Upper lobe of left lung (tissue), 6 donors: Measurements from ENCODE around the gene CDC16. TPM values are rescaled to one million over a fixed set of nuclear protein-coding genes. Genes with fewer than 3 reads are reported as not detected.

Experiments used
- ATAC-seq, 2 donors: fragments of 200-7000 bp; cut with Tn5 transposase; one replicate each; pipeline ENCODE4 v1.9.1; 2022; ENCODE audit warnings: mild to moderate bottlenecking in 2 of 2, moderate library complexity in 2 of 2; ENCODE audit not compliant: low FRiP score in 2 of 2
- DNase-seq, 2 donors: peaks; one replicate each; pipeline ENCODE4 v3.0.0-alpha.2; 2019 to 2020
- H3K27ac ChIP-seq, 4 donors: fragments of 200-600 bp; sonication (generic); one replicate each; pipeline ENCODE4 v1.5.1; 2016 to 2019
- H3K27me3 ChIP-seq, 4 donors: fragments of 200-600 bp; sonication (generic); one replicate each; pipeline ENCODE4 v1.5.1; 2017 to 2019
- H3K36me3 ChIP-seq, 4 donors: fragments of 200-600 bp; sonication (generic); one replicate each; pipeline ENCODE4 v1.5.1; 2016 to 2019
- H3K4me1 ChIP-seq, 4 donors: fragments of 200-600 bp; sonication (generic); one replicate each; pipeline ENCODE4 v1.5.1; 2018 to 2019
- H3K4me3 ChIP-seq, 4 donors: fragments of 200-600 bp; sonication (generic); one replicate each; pipeline ENCODE4 v1.5.1; 2017 to 2019; ENCODE audit warnings: mild to moderate bottlenecking in 2 of 4, moderate library complexity in 1 of 4
- H3K9me3 ChIP-seq, 4 donors: fragments of 200-600 bp; sonication (generic); one replicate each; pipeline ENCODE4 v1.5.1; 2018 to 2019
- EP300 ChIP-seq, 4 donors: sonication (generic); formaldehyde crosslinking; IDR thresholded peaks; one replicate each; pipeline ENCODE4 v1.5.1; 2017; ENCODE audit warnings: antibody characterized with exemption in 4 of 4, control low read depth in 2 of 4
- POLR2A ChIP-seq, 4 donors: fragments of 450-650 bp; IDR thresholded peaks; one replicate each; pipeline ENCODE4 v1.5.1; 2016 to 2017; ENCODE audit warnings: antibody characterized with exemption in 4 of 4, mild to moderate bottlenecking in 2 of 4
- POLR2AphosphoS5 ChIP-seq, 2 donors: sonication (generic); formaldehyde crosslinking; IDR thresholded peaks; one replicate each; pipeline ENCODE4 v1.5.1; 2017; ENCODE audit warnings: antibody characterized with exemption in 2 of 2
- WGBS, 2 donors: methylation state at CpG; one replicate each; pipeline ENCODE4 v1.1.5; 2017 to 2018; 5-methylcytosine and 5-hydroxymethylcytosine counted together
- total RNA-seq, 6 donors: library from RNA; depleted of rRNA in 4 of 6; stranded (reverse); fragments of >200 nt in 4 of 6; gene quantifications; one replicate each; pipeline versions ENCODE4 v1.1.0 to v1.2.1, GENCODE V29; 2016 to 2021
- TF ChIP-seq, protein P1 (sequence below), 6 experiments: fragments of 450-650 bp in 4 of 6; fragments of 200-600 bp in 2 of 6; sonication (generic) in 2 of 6; IDR thresholded peaks; one replicate each; pipeline ENCODE4 v1.5.1; 2016 to 2019; ENCODE audit warnings: antibody characterized with exemption in 6 of 6
- donor health status: DM: no; HTN: no; CAD: no; lungs with moderate emphysema.
- donor health status: DM: no; HTN: yes; CAD: no; lungs with severe emphysema.

Gene CDC16
- total RNA-seq, 6 donors from 2014 or later, result 46.6 to 123 (median 58.3) TPM

DNA sequence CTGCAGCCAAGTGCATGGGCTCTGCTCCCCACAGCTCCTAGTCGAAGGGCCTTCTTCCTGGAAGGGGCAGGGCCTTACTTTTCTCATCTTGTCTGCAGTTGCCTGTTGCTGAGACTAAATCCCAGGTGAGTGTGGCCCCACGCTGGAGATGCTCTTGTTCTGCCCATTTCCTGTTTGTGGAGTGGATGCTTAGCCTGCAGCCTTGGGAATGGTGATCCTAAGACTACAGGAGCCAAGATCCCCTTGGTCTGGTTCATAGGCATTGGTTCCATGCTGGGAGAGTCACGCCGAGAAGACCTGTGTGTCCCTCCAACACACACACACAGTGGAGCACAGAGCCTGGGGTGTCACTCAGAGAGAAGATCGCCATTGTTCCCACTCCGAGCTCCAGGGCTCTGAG is 32.1 kb upstream of the CDC16 start:
- TF ChIP-seq, protein P1, sequence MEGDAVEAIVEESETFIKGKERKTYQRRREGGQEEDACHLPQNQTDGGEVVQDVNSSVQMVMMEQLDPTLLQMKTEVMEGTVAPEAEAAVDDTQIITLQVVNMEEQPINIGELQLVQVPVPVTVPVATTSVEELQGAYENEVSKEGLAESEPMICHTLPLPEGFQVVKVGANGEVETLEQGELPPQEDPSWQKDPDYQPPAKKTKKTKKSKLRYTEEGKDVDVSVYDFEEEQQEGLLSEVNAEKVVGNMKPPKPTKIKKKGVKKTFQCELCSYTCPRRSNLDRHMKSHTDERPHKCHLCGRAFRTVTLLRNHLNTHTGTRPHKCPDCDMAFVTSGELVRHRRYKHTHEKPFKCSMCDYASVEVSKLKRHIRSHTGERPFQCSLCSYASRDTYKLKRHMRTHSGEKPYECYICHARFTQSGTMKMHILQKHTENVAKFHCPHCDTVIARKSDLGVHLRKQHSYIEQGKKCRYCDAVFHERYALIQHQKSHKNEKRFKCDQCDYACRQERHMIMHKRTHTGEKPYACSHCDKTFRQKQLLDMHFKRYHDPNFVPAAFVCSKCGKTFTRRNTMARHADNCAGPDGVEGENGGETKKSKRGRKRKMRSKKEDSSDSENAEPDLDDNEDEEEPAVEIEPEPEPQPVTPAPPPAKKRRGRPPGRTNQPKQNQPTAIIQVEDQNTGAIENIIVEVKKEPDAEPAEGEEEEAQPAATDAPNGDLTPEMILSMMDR (IDR thresholded peaks at IDR 0.05), result no peak
- TF ChIP-seq POLR2AphosphoS5 (IDR thresholded peaks at IDR 0.05) (no peak), POLR2A (IDR thresholded peaks at IDR 0.05) (no peak), EP300 (IDR thresholded peaks at IDR 0.05) (no peak)
- DNase-seq, result no peak
- 88 to 91% methylated on average over 3 to 6 of the region's 6 CpGs for WGBS, 2 donors
- ATAC-seq, result no peak
- no peaks in the 10 kb centered on the region for H3K4me1 ChIP-seq
- peaks cover 0 to 5% (median 0%) of the 10 kb centered on the region in 4 donors for H3K27me3 ChIP-seq
- H3K36me3 ChIP-seq, result no peaks in the 10 kb centered on the region
- H3K9me3 ChIP-seq, result peaks cover 0 to 6% (median 0%) of the 10 kb centered on the region in 4 donors
- no peak overlapping the region for H3K27ac ChIP-seq
- no peak overlapping the region for H3K4me3 ChIP-seq

DNA sequence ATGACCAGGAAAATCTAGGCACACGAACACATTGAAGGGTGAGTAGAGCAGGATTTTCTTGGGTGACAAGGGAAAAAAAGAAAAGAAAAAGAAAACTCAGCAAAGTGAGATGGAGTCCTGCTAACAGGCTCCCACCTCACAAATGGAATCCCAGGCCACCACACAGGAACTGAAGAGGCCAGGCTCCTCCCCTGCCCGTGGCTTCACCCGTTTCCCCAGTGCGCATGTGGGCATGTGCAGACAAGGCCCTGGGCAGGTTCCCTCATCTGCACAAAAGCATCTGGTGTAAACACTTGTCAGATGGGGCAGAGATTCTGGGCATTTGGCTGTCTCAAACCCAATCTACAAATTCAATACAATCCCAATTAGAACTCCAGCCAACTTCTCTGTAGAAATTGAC is 31.2 kb upstream of the CDC16 start:
- no peak for DNase-seq
- TF ChIP-seq POLR2AphosphoS5 (IDR thresholded peaks at IDR 0.05) (no peak), EP300 (IDR thresholded peaks at IDR 0.05) (no peak), POLR2A (IDR thresholded peaks at IDR 0.05) (no peak)
- TF ChIP-seq, protein P1 (IDR thresholded peaks at IDR 0.05), result no peak
- 49 to 75% methylated on average over 4 of the region's 4 CpGs for WGBS, 2 donors
- Histone ChIP-seq H3K36me3 (no peaks in the 10 kb centered on the region), H3K27ac (no peak overlapping the region), H3K4me3 (no peak overlapping the region), H3K9me3 (peaks cover 0 to 6% (median 0%) of the 10 kb centered on the region in 4 donors), H3K4me1 (no peaks in the 10 kb centered on the region), H3K27me3 (peaks cover 0 to 5% (median 0%) of the 10 kb centered on the region in 4 donors)
- ATAC-seq, result no peak

DNA sequence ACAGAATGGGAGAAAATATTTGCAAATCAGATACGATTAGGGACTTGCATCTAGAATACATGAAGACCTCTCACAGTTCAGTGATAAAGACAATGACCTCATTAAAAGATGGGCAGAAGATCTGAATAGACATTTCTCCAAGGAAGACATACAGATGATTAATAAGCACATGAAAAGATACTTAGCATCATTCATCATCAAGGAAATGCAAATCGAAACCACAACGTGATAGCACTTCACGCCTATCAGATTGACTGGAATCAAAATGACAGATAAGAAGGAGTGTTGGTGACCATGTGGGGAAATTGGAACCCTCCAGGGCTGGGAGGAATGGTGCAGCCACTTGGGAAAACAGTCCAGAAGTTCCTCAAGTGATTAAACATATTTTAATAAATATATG is 29.8 kb upstream of the CDC16 start:
- ATAC-seq (no peak), DNase-seq (no peak)
- Histone ChIP-seq H3K4me3 (no peak overlapping the region), H3K36me3 (no peaks in the 10 kb centered on the region), H3K27ac (no peak overlapping the region), H3K9me3 (peaks cover 0 to 6% (median 0%) of the 10 kb centered on the region in 4 donors), H3K4me1 (no peaks in the 10 kb centered on the region), H3K27me3 (peaks cover 0 to 5% (median 0%) of the 10 kb centered on the region in 4 donors)
- TF ChIP-seq POLR2AphosphoS5 (IDR thresholded peaks at IDR 0.05) (no peak), EP300 (IDR thresholded peaks at IDR 0.05) (no peak), POLR2A (IDR thresholded peaks at IDR 0.05) (no peak)
- TF ChIP-seq, protein P1 (IDR thresholded peaks at IDR 0.05), result no peak
- WGBS, 2 donors, result 76 to 81% methylated on average over 4 of the region's 4 CpGs

DNA sequence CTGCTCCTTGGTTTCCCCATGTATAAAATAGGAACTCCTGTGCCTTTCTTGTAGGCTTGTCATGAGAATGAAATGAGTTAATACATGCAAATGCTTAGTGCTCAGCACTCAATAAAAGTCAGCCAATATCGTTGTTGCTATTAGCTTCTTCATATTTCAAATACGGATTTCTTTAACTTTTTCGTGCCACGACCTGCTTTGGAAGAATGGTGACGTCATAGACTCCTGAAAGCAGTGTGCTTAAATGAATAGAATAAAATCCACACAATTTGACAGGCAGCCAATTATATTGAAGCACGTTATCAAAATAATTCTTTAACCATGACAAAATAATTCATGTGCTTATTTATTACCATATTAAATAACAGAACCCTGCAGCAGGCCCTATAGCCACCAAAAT is 26.6 kb upstream of the CDC16 start:
- H3K9me3 ChIP-seq, result peaks cover 0 to 6% (median 0%) of the 10 kb centered on the region in 4 donors
- TF ChIP-seq POLR2A (IDR thresholded peaks at IDR 0.05) (no peak), POLR2AphosphoS5 (IDR thresholded peaks at IDR 0.05) (no peak), EP300 (IDR thresholded peaks at IDR 0.05) (no peak)
- TF ChIP-seq, protein P1 (IDR thresholded peaks at IDR 0.05), result no peak
- no peak for DNase-seq
- H3K4me3 ChIP-seq, result no peak overlapping the region
- H3K27me3 ChIP-seq, result no peaks in the 10 kb centered on the region
- WGBS, 2 donors, result 69 to 85% methylated on average over 6 of the region's 6 CpGs
- no peak overlapping the region for H3K27ac ChIP-seq
- H3K4me1 ChIP-seq, result no peaks in the 10 kb centered on the region
- H3K36me3 ChIP-seq, result no peaks in the 10 kb centered on the region
- no peak for ATAC-seq

DNA sequence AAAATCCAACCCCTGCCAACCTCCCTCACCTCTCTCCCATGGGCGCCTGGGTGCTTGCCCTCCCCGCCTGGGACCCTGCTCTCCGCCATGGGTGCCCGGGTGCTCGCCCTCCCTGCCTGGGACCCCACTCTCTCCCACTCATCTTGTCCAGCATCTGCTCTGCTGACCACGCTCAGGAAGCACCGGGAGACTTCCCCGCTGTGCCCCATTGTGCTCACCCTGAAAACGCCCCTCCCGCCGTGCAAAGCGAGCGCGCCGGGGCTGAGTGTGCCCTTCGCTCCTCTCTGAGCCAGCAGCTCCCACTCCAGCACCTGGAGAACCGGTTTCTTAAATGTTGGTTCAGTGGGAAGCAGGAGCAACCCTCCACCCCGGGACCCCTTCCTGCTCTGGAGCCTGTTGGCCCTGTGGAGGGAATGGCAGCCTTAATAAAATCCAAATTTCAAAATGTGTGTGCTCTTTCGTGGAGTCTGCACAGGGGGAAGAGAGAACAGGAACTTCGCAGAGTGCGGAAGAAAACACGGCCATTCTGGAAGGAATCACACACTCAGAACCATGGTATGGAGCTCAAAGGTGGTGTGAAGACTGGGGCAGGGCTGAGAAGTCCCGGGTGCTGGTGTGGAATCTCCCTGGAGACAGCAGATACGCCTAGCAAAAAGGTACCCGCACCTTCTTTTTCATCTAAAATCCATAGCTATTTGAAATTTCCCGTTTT is 23.1 kb upstream of the CDC16 start:
- peak in 1 of 2 donors; percentile 70 for DNase-seq

More for the DNA sequence above, 23.1 kb upstream of the CDC16 start:
- no peak overlapping the region for H3K4me3 ChIP-seq
- no peaks in the 10 kb centered on the region for H3K36me3 ChIP-seq
- H3K27me3 ChIP-seq, result no peaks in the 10 kb centered on the region
- TF ChIP-seq, protein P1 (IDR thresholded peaks at IDR 0.05), result no peak
- no peak for TF ChIP-seq POLR2AphosphoS5 (IDR thresholded peaks at IDR 0.05)
- TF ChIP-seq EP300 (IDR thresholded peaks at IDR 0.05), result no peak
- TF ChIP-seq POLR2A (IDR thresholded peaks at IDR 0.05), result no peak
- no peaks in the 10 kb centered on the region for H3K4me1 ChIP-seq
- no peak for ATAC-seq
- 66 to 71% methylated on average over 25 to 26 of the region's 26 CpGs for WGBS, 2 donors
- H3K9me3 ChIP-seq, result peaks cover 0 to 6% (median 0%) of the 10 kb centered on the region in 4 donors
- no peak overlapping the region for H3K27ac ChIP-seq
